Activated CD4-positive, alpha-beta T cell treated with anti-CD3 and anti-CD28 coated beads, Interleukin-2, amount 10 ng/mL, durations not matched to agents 24 days and 14 days (primary cell): ENCODE results near the gene MS4A6A. TPM values are rescaled to one million over a fixed set of nuclear protein-coding genes. Genes with fewer than 3 reads are reported as not detected.
"Not testable (repeated sequence)": the region's sequence is repeated elsewhere in the genome, so short reads cannot be mapped to it uniquely, and the experiment has no call there.

Experiments used
- DNase-seq: peaks from one replicate; pipeline ENCODE4 v3.0.0; 2022
- H3K27ac Mint-ChIP-seq: one replicate; pipeline ENCODE4 v1.8.0; 2022; ENCODE audit warnings: mild to moderate bottlenecking, mixed read lengths
- H3K27me3 Mint-ChIP-seq: one replicate; pipeline ENCODE4 v1.8.0; 2022; ENCODE audit warnings: mixed read lengths
- H3K36me3 Mint-ChIP-seq: one replicate; pipeline ENCODE4 v1.8.0; 2022; ENCODE audit warnings: low read depth, mild to moderate bottlenecking, mixed read lengths
- H3K4me1 Mint-ChIP-seq: one replicate; pipeline ENCODE4 v1.8.0; 2021; ENCODE audit warnings: mixed read lengths
- H3K4me3 Mint-ChIP-seq: one replicate; pipeline ENCODE4 v1.8.0; 2022; ENCODE audit warnings: mild to moderate bottlenecking, moderate library complexity, mixed read lengths
- H3K9me3 Mint-ChIP-seq: one replicate; pipeline ENCODE4 v1.8.0; 2021; ENCODE audit warnings: mixed read lengths
- intact Hi-C: fragments of 100-400 bp; cut with micrococcal nuclease; formaldehyde crosslinking; loops from one replicate; pipeline ENCODE4 v1.15.1; 2023
- total RNA-seq: library from RNA; stranded (reverse); gene quantifications from 2 replicates; pipeline ENCODE4 v1.2.3, GENCODE V29; 2022

The MS4A6A gene
- total RNA-seq, 1 donor from 2014 or later, result 0.28 TPM

DNA sequence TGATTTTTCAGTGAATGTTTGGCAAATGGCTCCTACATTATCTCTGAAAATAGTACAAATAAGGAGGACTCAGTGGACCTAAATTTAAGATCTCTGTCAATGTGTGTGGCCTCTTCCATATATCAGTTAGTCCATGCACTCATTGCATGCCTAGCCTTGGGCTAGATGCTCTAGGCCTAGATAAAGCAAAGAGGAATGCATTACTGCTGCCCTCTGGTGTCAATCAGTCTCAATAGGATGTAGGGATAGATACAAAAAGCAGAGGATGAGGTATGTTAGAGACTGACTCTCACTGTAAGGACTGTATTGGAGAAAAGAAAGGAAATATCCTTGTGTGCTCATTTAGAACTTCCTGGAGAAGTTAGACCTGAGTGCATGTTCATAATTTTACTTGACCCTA, 52.4 kb downstream of the MS4A6A start:
- H3K4me3 Mint-ChIP-seq, result no peak overlapping the region
- no peaks in the 10 kb centered on the region for H3K27me3 Mint-ChIP-seq
- no peaks in the 10 kb centered on the region for H3K4me1 Mint-ChIP-seq
- H3K9me3 Mint-ChIP-seq, result no peaks in the 10 kb centered on the region
- intact Hi-C loops, result loop anchor here (10.0 kb wide), 1 partner anchor 306 kb away; no protein-coding TSS in a partner anchor
- H3K27ac Mint-ChIP-seq, result no peak overlapping the region
- H3K36me3 Mint-ChIP-seq, result no peaks in the 10 kb centered on the region
- DNase-seq, result no peak

DNA sequence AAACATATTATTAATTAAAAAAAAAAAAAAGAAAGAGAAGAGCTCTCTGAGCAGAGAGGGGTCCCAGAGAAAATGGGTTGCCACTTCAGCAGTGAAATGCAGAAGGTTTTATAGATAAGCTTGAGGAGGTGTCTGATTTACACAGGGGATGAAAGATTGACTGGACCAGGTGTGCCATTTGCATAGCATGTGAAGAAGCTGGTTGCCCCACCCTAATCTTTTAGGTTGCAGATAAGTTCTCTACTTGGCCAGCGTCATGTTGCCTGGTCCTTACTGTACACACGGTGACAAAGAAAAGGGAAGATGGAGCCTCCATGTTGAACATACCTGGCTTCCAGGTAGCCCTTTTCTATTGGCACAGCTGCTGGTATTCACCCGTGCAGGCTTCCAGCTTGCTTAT, 53.0 kb downstream of the MS4A6A start:
- no peak overlapping the region for H3K27ac Mint-ChIP-seq
- no peaks in the 10 kb centered on the region for H3K36me3 Mint-ChIP-seq
- no peaks in the 10 kb centered on the region for H3K9me3 Mint-ChIP-seq
- no peaks in the 10 kb centered on the region for H3K4me1 Mint-ChIP-seq
- intact Hi-C loops, result loop anchor here (10.0 kb wide), 1 partner anchor 305 kb away; no protein-coding TSS in a partner anchor
- H3K27me3 Mint-ChIP-seq, result no peaks in the 10 kb centered on the region
- DNase-seq, result no peak
- no peak overlapping the region for H3K4me3 Mint-ChIP-seq

DNA sequence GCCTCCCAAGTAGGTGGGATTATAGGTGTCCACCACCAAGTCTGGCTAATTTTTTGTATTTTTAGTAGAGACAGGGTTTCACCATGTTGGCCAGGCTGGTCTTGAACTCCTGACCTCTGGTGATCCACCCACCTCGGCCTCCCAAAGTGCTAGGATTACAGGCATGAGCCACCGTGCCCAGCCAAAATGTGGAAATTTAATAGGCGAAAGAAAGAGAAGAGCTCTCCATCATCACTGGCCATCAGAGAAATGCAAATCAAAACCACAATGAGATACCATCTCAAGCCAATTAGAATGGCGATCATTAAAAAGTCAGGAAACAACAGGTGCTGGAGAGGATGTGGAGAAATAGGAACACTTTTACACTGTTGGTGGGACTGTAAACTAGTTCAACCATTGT, 54.0 kb downstream of the MS4A6A start:
- H3K27me3 Mint-ChIP-seq, result not testable (repeated sequence)

DNA sequence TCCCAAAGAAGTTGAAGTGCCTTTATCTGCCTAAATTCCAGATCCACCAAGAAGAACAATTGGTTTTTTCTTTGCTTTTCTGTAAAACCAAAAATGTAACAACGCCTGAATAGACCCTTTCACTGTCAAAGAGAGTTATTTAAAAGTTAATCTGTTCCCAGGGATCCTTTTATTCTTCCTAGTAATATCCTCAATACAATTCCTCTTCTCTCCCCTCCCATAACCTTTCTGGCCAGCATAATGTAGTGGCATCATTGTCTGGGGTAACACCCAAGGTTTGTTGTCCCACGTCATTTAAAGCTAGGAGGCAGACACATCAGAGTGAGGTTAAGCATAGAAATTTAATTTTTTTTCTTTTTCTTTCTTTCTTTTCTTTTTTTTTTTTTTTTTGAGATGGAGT, 54.5 kb downstream of the MS4A6A start:
- H3K27ac Mint-ChIP-seq, result no peak overlapping the region
- no peak for DNase-seq
- H3K4me3 Mint-ChIP-seq, result no peak overlapping the region
- no peaks in the 10 kb centered on the region for H3K36me3 Mint-ChIP-seq
- no peaks in the 10 kb centered on the region for H3K4me1 Mint-ChIP-seq
- H3K9me3 Mint-ChIP-seq, result no peaks in the 10 kb centered on the region
- no peaks in the 10 kb centered on the region for H3K27me3 Mint-ChIP-seq
- intact Hi-C loops, result no loop called here

More for the DNA sequence above, 54.0 kb downstream of the MS4A6A start:
- H3K4me1 Mint-ChIP-seq, H3K9me3 Mint-ChIP-seq, H3K36me3 Mint-ChIP-seq, H3K4me3 Mint-ChIP-seq, DNase-seq, H3K27ac Mint-ChIP-seq, intact Hi-C loops: not testable (repeated sequence)

DNA sequence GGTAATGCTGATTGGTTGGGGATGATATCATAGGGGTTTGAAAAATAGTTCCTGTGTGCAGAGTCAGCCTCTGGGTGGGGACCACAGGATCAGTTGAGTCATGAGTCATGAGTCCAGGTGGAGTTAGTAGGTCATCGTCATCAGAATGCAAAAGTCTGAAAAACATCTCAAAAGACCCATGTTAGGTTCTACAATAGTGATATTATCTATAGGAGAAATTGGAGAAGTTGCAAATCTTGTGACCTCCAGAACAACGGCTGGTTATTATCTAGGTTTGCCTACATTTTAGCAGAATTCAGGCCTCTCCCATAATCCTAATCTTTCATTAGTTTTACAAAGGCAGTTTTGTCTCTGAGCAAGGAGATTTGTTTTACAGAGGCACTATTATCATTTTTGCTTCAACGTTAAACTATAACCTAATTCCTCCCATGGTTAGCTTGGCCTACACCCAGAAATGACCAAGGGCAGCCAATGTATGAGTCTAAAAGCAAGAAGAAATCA, 55.5 kb downstream of the MS4A6A start:
- Mint-ChIP-seq H3K4me1 (no peaks in the 10 kb centered on the region), H3K27ac (no peak overlapping the region), H3K36me3 (no peaks in the 10 kb centered on the region), H3K27me3 (no peaks in the 10 kb centered on the region), H3K4me3 (no peak overlapping the region), H3K9me3 (no peaks in the 10 kb centered on the region)
- intact Hi-C loops, result no loop called here
- peak; percentile 20 for DNase-seq

DNA sequence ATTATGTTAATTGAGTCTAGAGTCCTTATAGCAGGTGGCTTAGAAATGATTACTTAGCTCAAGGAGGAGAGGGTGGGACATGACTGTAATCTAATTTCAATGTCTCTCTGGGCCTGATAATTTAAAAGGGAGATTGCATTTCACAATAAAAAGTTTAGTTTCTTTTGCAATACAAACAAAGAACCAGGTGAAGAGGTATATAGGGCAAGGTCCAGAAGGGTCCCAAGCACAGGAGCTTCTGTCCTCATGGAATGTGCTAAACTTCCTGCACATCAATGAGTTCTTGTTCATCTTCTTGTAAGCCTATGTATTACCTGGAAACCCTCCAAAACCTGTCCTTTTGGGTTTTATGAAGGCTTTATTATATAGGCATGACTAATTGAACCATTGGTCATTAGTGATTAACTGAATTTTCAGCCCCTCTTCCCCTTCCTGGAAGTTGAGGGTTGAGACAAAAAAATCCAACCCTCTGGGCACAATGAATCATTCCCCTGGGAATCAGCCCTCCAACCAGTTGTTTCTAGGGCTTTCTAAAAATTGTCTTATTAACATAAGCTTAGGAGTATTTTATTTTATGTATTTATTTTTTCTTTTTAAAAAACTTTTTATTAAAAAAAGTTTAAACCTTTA, 56.8 kb downstream of the MS4A6A start:
- Mint-ChIP-seq H3K27ac (no peak overlapping the region), H3K36me3 (no peaks in the 10 kb centered on the region), H3K4me1 (no peaks in the 10 kb centered on the region), H3K27me3 (no peaks in the 10 kb centered on the region), H3K9me3 (no peaks in the 10 kb centered on the region), H3K4me3 (no peak overlapping the region)
- intact Hi-C loops, result no loop called here
- DNase-seq, result no peak

DNA sequence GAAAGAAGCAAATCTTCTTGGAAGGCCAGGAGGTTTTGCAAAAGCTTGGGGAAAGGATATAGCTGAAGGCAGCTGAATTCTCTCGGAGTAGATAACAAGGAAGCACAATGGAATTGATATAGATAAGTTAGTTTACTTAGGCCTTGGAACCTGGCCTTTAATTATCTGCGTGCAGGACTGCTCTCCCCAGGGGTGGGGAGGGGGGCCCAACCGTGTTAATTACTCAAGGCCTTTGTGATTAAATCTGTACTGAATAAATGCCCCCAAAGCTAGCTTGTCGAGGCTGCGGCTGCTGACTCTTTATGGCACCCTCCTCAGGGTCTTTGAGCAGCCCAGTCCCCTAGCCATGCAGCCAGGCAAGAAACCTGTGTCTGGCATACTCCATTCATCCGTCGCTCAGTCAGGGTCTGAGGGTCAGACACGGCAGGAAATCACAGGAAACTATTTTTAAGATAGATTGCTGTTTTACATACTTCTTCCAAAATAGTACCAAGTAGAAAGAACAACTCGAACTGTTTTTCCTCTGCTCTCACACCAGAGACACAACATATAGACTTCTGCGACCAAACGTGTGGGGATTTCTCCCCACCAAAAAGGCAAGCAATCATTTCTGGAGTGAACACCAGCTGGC, 58.0 kb downstream of the MS4A6A start:
- no peak overlapping the region for H3K27ac Mint-ChIP-seq
- no peak for DNase-seq
- H3K4me1 Mint-ChIP-seq, result no peaks in the 10 kb centered on the region
- no peaks in the 10 kb centered on the region for H3K36me3 Mint-ChIP-seq
- H3K9me3 Mint-ChIP-seq, result no peaks in the 10 kb centered on the region
- no peaks in the 10 kb centered on the region for H3K27me3 Mint-ChIP-seq
- intact Hi-C loops, result no loop called here
- no peak overlapping the region for H3K4me3 Mint-ChIP-seq

Other genes with a start within 250 kb of the MS4A6A start
- gene OOSP1, start 244.7 kb downstream of the MS4A6A start, total RNA-seq, result not detected in 2 replicates
- gene OOSP4A, start 219.1 kb downstream of the MS4A6A start, total RNA-seq, result not detected in 2 replicates
- gene OOSP4B, start 165.9 kb downstream of the MS4A6A start, total RNA-seq, result not detected in 2 replicates
- gene OOSP2, start 142.7 kb downstream of the MS4A6A start, total RNA-seq, result not detected in 2 replicates
- gene MS4A3, start 126.4 kb downstream of the MS4A6A start, total RNA-seq, result not detected in 2 replicates
- not detected in 2 replicates for gene MS4A2, start 94.4 kb downstream of the MS4A6A start, total RNA-seq
- gene MS4A4E, start 60.1 kb upstream of the MS4A6A start, total RNA-seq, result 0.28 TPM in 1 of 2 replicates, not detected in the other
- not detected in 2 replicates for gene MS4A4A, start 97.6 kb upstream of the MS4A6A start, total RNA-seq
- not detected in 2 replicates for gene MS4A6E, start 144.2 kb upstream of the MS4A6A start, total RNA-seq
- gene MS4A7, start 195.4 kb upstream of the MS4A6A start, total RNA-seq, result not detected in 2 replicates
- gene MS4A14, start 213.4 kb upstream of the MS4A6A start, total RNA-seq, result not detected in 2 replicates
- gene MS4A5, start 246.5 kb upstream of the MS4A6A start, total RNA-seq, result not detected in 2 replicates